GM19455 (cell line): ENCODE data around the gene MME.
"Not testable (repeated sequence)": the region's sequence is repeated elsewhere in the genome, so short reads cannot be mapped to it uniquely, and the experiment has no call there.

ENCODE experiments used
- ATAC-seq: cut with Tn5 transposase; IDR thresholded peaks from one replicate; pipeline ENCODE4 v1.9.1; 2021; ENCODE audit not compliant: unreplicated experiment

Gene MME

DNA sequence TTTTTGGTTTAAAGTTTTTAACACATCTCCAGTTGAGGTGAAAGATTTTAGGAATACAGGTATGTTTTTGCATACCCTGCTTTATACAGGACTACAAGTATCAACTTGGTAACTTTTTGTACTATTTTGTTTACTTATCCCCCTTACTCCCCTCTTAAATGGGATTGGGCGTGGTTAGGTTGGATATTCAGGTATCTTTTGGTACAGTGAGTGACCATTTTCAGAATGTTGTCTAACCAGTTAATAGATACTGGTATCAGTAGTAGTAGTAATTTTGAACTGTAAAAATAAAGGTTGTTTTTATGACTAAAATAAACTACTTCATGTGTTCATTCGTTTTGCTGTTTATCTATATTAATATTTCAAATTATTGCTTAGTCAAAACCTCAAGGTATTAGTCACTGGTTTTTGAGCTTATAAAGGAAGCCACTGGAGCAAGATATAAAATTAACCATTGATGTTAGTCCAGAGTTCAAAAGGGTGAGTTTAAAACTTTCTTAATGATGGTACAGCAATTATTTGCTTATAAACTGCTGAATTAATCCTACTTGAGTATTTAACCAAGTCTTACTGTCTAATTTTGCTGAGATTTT, 3.3 kb downstream of the MME start:
- no peak for ATAC-seq

DNA sequence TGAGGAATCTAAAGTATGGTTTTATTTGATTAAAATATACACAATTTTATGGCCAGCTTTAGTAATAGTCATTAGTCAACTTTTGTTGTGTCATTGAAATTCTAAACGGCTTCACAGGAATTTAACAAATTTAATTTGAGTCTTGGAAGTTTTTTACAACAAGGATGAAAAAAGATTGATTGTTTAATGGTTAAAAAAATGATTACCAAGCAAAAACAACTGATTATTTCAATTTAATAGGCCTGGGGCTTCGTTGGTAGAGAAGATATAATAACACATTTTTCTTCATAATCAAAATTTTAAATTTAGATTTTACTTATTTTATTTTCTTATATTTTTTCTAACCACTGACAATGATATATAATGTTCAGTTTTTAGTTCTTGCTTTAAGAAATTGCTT, 4.4 kb downstream of the MME start:
- ATAC-seq, result no peak

DNA sequence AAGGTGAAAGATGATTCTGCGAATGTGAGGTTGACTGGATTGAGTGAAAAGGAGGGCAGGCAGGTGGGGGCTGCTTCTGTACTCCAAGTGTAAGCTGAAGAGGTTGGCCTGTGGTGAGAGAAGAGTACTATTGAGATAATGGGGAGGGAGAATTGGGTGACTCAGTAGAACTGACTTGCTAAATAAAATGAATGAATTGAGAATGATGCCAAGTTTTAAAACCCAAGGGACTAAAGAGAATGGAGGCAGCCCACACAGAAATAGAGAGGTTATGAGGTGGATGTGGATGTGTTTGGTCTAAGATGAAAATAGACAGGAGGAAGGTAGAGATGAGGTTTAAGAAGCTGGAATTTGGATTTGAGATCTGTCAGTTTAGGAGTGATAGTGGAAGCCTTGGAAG, 5.9 kb downstream of the MME start:
- no peak for ATAC-seq

DNA sequence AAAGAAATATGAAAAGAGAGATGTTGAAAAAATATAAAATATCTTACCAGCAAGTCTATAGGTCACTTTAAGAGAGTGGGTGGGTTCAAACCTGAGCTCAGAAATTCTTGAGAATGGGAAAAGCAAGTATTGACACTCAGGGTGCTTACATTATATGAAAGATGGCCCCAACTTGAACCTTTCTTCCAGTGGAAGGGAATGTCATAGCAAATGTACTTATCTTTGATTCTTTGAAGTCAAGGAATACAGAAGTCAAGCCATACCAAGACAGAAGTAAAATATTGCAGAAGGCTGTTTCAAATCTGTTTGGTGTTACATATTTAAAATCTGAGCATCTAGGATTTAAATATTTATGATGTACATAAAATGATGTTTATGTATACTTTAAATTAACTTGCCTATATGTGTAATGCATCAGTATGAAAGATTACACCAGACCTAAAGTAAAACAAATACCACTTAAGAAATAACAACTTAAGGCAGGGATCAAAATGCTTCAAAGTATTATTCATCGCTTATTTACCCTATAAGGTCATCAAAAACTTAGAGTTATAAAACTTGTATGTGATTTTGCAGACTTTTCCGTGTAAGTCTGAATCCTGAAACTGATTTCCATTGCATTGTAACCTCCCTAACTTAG, 8.7 kb downstream of the MME start:
- ATAC-seq, result no peak

DNA sequence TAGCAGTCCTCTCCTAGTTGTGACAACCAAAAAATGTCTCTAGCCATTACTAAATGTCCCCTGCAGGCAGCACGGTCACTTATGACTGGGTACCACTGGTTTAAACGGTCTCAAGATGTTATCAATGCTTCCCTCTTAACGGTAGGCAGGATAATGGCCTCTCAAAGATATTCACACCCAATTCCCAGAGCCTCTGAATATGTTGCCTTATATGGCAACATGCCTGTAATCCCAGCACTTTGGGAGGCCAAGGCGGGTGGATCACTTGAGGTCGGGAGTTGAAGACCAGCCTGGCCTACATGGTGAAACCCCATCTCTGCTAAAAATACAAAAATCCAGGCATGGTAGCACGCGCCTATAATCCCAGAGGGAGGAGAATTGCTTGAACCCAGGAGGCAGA, 9.4 kb downstream of the MME start:
- no peak for ATAC-seq

DNA sequence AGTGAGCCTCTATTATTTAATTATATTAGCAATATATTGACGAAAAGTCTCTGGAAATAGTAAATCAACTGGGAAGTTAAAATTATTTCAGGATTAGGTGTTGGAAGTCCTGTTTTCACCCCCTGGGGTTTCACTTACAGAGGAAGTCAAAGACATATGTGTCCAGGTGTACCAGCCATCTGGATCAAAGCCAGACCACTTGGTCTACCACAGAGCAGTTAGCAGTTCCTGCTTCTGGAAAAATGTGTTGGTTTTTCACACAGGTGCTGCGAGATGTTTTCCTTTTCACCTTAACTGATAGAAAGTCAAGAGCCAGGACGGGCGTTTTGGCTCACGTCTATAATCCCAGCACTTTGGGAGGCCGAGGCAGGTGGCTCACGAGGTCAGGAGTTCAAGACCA, 13.1 kb downstream of the MME start:
- no peak for ATAC-seq

DNA sequence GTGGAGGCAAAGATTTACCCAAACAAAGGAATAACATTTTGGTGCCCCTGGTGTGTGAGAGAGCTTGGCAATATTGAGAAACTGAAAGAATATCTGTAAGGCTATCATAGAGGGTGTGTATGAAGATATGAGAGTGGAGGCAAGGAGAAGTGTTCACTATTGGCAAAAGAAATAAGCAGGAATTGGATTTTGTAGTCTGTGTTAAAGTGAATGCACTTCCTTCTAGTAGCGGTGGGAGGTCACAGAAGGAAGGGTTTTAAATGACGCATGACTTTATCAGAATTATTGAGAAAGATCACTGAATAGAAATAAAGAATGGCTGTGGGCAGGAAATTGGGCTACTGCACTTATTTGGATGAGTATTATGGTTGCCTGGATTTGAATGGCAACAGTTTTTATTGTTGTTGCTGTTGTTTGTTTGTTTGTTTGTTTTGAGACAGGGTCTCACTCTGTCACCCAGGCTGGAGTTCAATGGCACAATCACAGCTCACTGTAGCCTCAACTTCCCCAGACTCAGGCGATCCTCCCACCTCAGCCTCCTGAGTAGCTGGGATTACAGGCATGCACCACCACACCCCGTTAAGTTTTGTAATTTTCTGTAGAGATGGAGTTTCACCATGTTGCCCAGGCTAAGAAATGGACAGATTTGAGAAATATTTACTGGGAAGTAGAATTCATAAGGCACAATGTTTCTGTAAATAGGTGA, 16.3 kb downstream of the MME start:
- no peak for ATAC-seq

DNA sequence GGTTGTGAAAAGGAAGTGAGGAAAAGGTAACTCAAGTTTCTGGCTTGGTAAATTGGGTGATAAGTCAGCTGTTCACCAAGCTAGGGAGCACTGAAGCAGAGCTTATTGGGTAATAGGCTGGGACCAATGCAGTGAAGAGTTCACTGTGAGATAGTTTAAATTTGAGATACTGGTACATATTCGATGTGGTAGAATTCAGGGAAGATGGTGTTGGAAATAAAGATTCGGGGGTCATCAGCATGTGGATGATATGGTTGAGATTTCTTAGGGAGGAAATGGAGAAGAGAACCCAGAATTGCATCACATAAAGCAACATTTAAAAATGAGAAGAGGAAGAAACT, 16.9 kb downstream of the MME start:
- ATAC-seq, result no peak

DNA sequence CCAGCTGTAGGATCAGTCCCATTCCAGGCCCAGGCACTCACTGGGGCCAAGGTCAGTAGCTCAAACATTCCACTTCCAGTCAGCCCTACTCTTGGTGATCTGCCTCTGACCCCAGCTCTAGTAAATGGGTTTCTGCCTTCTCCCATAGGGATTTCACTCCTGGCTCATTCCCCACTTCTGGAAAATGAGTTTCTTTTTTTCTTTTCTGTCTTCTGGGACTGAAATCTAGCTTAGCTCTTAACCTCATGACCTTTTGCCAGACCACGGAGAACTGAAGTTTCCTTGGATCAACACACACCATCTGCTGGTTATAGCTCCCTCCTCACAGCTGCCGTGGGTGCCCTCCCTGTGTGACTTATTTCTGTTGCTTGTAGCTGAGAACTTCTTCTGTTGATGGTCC, 21.3 kb downstream of the MME start:
- no peak for ATAC-seq

DNA sequence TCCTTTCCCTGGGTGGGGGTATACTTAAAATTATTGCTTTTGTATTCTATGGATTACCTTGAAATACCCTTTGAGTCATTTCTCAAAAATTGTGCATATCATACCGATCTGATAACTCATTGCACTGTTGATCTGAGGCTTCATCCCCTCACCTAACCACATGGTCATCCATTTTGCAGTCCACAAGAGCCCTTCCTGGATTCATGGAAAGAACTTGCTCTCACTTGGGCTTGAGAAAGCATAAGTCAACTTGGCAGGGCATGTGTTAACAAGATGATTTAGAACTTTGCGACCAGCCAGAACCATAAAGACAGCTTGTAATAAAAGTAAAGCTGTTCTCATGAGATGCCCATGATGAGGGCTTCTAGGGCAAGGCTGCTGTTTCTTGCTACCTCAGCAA, 22.2 kb downstream of the MME start:
- ATAC-seq, result no peak

DNA sequence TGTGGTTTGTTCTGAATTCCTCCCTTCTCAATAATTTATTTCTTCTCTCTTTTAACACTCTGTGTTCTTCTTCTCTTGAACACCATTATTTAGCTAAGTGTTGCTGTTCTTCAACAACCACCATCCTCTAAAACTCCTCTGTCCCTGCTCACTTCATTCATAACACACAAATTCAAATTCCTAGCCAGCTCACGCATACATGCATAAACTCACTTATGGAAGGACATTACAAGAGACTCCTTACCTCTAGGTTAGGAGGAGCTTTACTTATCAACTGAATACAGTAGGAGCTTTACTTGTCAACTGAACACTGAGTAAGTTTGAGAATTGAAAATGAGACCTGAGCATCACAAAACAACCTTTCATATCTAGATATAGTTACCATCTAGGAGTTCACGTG, 23.6 kb downstream of the MME start:
- ATAC-seq, result no peak

DNA sequence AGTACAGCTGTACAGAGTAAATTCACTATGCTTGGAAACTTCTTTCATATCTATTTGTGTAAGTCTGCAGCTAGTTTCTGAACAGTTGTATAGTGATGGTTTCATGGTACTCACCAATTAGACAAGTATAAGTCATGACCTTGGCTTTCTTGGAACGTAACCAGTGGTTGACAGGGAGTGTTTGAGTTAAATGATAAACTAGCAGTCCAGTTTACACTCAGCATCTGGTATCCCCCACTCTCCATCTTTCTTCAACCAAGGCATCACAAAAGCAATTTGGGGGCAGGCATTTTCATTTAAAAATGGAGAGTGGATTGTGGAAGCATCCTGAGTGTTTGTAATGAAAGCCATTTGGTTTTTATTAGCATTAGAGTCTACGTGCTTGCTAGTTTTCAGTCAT, 26.0 kb downstream of the MME start:
- ATAC-seq, result no peak

DNA sequence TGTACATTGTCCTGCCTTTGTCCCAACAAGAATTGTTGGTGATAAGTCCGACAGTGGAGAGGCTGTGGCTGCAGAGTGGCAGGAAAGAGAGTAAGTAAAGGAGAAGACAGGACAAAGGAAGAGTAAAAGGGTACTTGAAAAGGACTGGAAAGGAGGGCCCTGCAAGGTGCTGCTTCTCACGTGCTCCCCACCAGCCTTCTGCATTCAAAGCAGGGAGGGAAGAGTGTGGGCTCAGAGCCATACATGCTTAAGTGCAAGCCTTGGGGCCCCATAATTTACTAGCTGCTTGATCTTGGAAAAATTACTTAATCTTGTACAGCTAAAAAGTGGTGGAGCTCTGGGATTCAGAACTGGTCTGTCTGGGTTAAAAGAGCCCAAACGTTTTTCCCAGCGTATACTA, 29.9 kb downstream of the MME start:
- no peak for ATAC-seq

DNA sequence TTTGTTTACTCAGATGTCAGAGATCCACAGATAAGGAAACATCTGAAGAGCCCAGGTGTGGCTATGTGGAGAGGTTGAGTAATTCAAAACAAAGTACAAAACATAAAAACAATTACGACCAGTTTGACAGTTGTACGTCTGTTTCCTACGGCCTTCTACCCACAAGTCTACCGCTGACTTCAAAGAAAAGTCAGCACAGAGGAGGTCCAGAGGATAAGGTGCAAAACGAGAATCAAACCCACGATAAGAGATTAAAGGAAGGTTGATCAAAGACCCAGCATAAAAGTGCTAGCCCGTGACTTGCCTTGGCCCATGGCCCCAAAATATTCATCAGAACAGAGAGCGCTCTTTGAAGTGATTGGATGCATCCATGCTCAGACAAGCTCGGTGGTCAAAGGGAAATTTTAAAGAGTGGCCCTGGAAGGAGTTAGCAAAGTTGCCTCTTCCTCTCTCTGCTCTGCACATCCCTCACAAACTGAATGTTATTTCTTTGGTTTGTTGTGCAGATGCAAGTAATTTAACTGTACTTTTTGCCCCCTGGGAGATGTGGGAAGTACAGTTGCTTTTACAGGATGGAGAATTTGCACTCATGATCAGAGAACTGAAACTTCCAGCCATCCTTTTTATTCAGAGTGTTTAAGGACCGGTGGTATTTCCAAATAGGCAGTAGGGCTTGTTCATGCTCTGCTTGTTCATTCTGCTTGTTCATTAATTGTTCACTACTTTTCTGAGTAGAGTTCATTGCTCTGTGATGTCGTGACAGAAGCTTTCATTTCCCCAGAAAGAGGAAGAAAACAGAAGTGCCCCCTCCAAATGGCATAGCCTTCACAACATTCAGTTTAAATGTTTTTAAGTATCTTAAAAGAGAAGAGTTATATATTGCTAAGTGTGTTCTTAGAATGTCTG, 31.1 kb downstream of the MME start:
- ATAC-seq, result no peak

DNA sequence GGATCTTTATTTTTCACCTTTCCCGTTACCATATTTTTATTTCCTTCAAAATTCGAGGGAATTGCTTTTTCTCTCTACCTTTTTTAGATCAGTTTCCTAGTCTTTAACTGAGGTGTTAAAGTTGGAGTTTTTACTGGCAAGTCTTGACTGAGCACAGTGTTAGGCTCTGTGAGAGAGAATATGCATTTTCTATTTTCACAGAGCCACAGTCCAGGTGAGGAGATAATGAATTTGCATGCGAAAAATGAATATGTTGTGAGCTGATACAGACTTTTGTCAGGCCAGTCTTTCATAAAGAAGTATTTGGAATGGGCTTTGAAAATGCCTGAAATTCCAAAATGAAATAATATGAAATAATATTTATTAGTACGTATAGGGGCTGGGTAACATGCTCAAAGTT, 31.9 kb downstream of the MME start:
- ATAC-seq, result no peak

DNA sequence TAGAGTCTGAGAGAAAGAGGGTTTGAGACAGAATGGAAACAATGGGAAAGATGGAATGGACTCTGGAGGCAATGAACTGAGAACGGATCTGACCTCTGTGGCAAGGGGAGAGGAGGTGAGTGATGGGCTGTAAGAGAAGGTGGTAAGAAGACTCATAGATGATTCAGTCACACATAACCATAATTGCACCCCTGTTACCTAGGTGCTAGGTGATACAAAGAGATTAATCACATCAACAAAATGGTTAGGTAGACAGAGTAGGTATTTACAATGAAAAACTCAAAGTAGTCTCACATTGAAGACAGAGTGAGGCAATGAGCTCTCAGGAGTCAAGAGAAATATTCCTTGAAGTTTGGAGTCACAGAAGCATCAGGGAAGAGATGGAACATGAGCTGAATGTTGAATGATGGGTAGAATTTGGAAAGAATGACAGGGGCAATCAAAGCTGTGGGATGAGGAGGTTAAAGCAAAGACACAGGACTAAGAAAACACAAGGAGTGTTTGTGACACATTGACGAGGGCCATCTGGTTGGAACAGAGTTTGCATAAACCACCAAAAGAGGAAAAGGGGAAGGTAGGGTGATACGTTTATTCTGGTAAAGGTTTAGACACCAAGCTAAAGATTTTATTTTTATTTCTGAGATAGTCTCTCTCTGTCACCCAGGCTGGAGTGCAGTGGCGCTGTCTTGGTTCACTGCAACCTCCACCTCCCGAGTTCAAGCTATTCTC, 32.7 kb downstream of the MME start:
- ATAC-seq, result no peak

DNA sequence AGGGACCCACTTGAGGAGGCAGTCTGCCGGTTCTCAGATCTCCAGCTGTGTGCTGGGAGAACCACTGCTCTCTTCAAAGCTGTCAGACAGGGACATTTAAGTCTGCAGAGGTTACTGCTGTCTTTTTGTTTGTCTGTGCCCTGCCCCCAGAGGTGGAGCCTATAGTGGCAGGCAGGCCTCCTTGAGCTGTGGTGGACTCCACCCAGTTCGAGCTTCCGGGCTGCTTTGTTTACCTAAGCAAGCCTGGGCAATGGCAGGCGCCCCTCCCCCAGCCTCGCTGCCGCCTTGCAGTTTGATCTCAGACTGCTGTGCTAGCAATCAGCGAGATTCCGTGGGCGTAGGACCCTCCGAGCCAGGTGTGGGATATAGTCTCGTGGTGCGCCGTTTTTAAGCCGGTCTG, 44.6 kb downstream of the MME start:
- ATAC-seq, result not testable (repeated sequence)

DNA sequence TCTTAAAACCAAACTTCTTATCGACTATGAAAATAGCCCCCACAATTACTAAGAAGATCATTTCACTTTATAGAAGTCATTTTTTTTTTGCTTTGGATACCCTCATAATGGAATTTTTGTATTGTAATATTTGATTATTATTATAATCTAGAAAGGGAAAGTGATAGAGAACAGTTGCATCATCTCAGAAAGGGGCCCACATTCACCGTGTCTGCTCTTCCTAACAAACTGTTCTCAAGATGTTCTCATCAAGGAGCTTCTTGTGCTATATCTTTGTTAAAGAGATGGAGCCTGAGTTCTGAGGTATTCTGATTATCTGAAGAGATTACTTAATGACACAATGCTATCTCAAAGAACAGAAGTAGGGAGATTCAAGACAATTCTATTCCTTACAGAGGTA, 49.3 kb downstream of the MME start:
- no peak for ATAC-seq

DNA sequence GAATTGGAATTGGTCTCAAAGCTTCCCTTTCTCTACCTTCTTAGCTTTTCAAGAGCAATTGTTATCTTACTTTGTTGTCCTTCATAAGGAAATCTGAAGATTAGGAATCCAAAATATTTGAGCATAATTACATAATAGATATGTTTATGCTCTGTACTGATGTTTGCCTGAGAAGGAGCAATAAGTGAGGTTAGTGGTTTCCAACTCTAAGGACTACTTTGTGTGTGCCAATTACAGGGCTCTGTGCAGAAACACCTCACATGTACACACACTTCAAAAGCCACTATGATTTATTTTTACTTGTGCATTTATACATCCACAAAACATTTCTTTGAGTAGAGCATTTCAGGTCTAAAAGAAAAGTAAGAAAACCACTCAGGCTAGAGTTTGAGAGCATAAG, 49.9 kb downstream of the MME start:
- no peak for ATAC-seq

DNA sequence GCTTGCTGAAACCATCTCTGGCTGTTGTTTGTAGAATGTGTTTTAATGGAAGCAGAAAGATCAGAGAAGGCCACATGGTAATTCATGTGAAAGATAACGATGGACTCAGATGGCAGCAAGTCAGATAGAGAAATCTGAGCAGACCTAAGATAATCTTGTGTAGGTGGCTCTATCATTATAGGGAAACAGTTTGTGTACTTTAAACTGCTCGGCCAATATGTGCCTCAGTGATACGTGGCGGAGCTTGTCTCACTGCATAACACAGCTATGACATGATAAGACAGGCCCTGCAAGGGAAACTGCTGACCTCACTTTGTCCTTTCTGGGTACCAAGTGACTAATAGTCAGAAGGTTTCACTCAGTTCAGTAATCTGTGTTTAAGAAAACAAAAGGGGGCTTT, 51.0 kb downstream of the MME start:
- ATAC-seq, result peak; percentile 64

DNA sequence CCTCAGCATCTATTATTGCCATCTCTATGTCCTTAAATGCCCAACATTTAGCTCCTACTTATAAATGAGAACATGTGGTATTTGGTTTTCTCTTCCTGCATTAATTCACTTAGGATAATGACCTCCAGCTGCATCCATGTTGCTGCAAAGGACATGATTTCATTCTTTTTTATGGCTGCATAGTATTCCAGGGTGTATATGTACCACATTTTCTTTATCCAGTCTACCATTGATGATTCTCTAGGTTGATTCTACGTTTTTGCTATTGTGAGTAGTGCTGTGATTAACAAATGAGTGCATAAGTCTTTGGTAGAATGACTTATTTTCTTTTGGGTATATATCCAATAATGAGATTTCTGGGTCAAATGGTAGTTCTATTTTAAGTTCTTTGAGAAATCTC, 54.2 kb downstream of the MME start:
- not testable (repeated sequence) for ATAC-seq
